HG03108 (cell line): Measurements from ENCODE around the gene RAB30.
A peak's percentile ranks its signal among the peaks of the same experiment; 100 is the strongest.
"Not testable (repeated sequence)": the region's sequence is repeated elsewhere in the genome, so short reads cannot be mapped to it uniquely, and the experiment has no call there.

ENCODE experiments used
- ATAC-seq: cut with Tn5 transposase; IDR thresholded peaks from one replicate; pipeline ENCODE4 v1.9.1; 2021; ENCODE audit warnings: moderate library complexity; ENCODE audit not compliant: unreplicated experiment

The RAB30 gene

DNA sequence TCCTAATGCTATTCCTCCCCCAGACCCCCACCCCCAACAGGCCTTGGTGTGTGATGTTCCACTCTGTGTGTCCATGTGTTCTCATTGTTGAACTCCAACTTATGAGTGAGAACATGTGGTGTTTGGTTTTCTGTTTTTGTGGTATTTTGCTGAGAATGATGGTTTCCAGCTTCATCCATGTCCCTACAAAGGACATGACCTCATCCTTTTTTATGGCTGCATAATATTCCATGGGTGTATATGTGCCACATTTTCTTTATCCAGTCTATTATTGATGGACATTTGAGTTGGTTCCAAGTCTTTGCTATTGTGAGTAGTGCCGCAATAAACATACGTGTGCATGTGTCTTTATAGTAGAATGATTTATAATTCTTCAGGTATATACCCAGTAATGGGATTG is 121.2 kb downstream of the RAB30 start:
- ATAC-seq, result not testable (repeated sequence)

DNA sequence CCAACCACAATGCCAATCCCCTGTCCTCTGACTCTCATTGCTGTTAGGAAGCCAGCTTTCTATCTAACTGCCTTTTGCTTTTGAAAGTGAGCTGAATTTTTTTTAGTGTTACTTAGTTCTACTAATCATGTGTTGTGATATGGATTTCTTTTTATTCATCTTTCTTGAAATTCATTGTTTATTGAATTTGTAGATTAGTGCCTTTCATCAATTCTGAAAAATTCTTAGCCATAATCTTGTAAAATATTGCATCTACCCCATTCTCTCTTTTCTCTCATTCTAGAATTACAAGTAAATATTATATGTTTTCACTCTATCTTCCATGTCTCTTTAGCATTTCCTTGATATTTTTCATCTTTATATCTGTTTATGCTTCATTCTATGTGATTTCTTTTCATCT is 122.3 kb downstream of the RAB30 start:
- no peak for ATAC-seq

DNA sequence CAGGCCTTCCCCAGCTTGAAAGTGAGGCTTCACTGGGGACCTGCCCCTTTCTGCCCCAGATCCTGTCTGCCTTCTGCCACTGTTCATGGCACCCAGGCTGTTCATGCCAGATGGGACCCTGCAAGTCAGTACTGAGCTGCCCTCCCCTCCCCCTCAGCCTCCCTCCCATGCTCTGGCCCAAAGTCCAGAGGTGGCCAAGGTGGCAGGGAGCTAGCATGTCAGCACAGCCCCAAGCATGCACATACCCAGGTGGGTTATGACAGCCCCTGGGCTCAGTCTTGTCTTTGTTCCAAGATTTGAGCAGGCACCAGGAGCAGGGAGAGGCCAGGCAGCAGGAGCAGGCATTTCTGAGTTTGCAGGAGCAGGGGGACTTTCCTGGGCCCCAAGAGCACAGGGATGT is 126.0 kb downstream of the RAB30 start:
- no peak for ATAC-seq

DNA sequence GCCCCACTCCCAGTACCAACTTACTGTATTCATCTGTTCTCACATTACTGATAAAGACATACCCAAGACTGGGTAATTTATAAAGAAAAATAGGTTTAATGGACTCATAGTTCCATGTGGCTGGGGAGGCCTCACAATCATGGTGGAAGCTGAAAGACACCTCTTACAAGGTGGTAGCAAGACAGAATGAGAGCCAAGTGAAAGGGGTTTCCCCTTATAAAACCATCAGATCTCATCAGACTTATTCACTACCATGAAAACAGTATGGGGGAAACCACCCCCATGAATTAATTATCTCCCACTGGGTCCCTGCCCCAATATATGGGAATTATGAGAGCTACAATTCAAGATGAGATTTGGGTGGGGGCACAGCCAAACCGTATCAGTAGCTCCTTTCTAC is 126.7 kb downstream of the RAB30 start:
- not testable (repeated sequence) for ATAC-seq

DNA sequence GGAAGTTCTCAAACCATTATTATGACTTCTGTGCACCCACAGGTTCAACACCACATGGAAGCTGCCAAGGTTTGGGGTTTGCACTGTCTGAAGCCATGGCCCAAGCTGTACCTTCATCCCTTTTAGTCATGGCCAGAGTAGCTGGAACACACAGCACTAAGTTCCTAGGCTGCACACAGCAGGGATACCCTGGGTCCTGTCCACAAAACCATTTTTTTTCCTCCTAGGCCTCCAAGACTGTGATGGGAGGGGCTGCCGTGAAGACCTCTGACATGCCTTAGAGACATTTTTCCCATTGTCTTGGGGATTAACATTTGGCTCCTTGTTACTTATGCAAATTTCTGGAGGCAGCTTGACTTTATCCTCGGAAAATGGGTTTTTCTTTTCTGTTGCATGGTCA is 127.5 kb downstream of the RAB30 start:
- no peak for ATAC-seq

DNA sequence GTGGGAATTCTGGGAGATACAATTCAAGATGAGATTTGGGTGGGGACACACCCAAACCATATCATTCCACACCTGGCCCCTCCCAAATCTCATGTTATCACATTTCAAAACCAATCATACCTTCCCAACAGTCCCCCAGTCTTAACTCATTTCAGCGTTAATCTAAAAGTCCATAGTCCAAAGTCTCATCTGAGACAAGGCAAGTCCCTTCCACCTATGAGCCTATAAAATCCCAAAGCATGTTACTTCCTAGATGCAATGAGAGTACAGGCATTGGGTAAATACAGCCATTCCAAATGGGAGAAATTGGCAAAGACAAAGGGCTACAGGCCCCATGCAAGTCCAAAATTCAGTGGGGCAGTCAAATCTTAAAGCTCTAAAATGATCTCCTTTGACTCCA is 128.3 kb downstream of the RAB30 start:
- ATAC-seq, result not testable (repeated sequence)

DNA sequence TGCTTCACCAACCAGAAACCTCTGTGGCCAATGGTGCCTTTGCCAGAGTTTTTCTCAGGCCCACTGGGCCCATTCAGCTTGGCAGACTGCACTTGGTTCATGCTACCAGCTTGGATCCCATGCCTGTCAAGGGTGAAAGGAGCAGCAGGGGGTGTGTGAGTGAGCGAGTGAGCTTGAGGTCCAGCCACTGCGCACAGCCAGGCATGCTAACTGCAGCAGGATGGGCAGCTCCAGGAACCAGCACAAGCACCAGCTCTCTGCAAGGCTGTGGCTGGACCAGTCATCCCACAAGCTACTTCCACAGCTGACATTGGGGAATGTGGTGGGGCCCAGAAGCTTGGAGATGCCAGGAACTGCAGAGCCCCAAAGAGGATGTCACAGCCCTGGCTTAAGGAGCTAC is 129.3 kb downstream of the RAB30 start:
- ATAC-seq, result no peak

DNA sequence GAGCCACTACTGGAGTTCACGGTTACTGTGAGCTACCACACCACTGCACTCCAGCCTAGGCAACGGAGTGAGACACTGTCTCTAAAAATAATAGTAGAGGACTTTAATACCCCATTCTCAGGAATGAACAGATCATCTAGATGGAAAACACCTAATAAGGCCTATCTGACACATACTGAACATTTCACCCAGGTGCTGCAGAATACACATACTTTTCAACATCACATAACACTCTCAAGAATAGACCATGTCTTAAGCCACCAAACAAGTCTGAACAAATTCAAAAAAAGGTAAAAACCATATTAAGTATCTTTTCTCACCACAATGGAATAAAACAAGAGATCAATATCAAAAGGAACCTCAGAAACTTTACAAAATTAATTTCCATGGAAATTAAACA is 132.2 kb downstream of the RAB30 start:
- ATAC-seq, result no peak

DNA sequence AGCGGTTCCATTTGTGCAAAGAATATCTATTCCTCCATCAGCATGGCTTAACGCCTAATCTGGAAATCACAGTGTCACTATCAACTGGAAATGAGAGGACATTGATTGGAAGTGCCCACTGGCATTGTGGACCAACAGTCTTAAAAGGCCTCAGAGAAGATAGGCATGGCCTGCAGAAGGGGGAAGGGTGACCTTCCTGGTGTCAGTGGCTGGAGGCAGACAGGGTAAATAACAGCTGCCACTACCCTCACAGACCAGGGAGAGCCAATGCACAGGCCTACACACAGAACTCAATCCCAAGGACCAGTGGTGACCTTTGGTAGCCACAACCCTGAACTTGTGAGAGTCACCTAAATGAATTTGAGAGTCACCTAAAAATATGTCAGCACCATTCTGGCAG is 134.1 kb downstream of the RAB30 start:
- no peak for ATAC-seq

DNA sequence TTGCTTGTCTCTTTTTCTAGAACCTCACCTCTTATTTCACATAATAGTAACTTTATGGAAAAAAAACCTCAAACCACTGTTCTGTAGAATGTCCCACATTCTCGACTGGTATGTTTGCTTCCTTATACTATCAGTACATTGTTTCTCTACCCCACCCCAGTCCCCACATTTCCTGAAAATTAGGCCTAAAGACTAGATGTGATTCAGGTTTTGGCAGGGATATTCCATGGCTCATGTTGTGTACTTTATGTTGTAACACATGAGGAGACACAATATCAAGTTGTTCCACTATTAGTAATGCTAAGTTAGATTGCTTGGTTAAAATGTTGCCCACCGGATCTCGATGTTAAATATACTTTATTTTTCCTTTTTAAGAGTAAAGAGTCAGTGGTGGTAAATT is 135.4 kb downstream of the RAB30 start:
- ATAC-seq, result no peak

DNA sequence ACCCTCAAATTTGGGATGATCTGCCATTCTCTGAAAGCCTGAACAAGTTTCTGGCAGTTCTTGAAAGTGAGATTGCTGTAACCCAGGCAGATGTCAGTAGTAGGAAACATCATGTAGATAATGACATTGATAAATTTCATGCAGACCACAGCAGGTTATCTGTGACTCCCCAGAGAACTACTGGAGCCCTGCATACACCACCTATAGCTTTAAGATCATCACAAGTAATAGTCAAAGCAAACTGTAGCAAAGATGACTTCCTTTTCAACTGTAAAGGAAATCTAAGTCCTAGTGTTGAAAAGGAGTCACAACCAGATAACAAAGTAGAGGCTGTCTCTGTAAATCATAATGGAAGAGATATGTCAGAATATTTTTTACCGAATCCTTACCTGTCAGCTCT is 139.1 kb downstream of the RAB30 start:
- no peak for ATAC-seq

DNA sequence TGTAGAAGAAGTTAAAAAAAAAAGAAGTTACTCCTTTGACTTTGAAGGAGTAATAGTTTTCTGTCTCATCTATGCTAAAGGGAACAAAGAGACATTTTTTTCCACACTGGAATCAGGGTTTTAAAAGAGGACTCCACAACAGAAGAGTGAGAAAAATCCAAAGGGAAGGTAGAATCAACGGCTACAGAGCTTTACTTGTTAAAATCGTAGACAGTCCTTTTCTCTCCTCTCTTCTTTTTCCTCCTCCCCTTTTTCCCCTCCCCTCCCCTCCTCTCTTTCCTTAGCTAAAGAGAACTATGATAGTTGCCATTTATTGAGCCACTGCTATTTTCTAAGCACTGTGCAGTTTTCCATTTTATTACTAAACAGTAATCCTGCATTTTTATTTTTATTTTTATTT is 141.0 kb downstream of the RAB30 start:
- no peak for ATAC-seq

DNA sequence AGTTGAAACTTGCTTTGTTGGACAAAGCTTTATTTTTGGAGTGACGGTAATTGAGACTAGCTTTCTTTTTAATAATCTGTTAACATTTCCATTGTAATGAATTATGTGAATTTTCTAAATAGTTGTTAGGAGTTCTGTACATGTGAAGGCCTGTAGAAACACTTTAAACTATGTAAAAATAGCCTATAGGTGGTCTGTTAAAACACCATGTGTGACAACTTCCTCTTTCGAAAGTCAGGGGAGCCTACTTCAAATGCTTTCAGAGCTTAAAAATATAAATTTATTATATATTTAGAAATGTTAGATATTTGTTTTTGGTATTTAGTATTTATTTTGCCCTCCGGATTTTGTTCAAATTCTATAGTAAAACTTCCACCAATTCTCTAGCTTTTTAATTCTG is 141.5 kb downstream of the RAB30 start:
- no peak for ATAC-seq

DNA sequence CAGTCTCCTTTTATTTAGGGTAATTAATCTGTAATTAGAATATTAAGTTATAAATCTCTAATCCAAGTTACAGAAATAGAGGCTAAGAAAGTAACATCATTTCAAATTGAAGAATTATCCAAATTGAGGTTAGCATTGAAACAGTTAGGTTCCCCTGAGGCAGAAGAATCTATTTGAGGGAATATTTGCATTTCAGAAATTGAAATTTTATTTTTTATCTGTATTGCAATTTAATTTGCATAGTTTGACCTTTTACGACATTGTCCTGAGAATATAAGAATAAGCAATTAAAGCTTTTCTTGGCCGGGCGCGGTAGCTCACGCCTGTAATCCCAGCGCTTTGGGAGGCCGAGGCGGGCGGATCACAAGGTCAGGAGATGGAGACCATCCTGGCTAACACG is 142.6 kb downstream of the RAB30 start:
- no peak for ATAC-seq

DNA sequence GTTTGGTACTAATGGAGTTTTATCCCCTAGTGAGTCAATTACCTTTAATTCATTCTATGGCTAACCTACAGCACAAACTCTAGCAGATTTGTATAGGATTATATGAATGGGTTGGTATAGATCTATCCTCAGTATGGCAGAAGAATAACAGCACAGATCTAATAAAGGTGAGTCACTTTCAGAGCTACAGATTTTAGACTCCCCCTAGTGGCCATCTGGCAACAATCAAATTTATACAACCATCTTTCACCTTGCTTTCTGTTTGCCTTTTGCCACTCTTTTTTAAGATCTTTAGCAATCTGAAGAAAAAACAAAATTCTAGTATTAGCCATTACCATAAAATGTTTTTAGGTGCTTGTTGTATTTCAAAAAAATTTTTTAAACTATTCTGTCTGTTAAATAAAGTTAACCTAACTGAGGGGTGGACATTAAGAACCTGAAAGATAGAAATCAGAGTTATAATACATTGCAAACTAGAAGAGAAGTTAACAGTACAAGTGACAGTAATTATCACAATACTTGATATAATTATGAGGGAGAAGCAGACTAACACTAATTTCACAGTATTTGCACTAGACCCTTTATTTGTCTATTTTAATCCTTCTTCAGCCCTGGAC is 144.3 kb downstream of the RAB30 start:
- ATAC-seq, result peak; percentile 61

DNA sequence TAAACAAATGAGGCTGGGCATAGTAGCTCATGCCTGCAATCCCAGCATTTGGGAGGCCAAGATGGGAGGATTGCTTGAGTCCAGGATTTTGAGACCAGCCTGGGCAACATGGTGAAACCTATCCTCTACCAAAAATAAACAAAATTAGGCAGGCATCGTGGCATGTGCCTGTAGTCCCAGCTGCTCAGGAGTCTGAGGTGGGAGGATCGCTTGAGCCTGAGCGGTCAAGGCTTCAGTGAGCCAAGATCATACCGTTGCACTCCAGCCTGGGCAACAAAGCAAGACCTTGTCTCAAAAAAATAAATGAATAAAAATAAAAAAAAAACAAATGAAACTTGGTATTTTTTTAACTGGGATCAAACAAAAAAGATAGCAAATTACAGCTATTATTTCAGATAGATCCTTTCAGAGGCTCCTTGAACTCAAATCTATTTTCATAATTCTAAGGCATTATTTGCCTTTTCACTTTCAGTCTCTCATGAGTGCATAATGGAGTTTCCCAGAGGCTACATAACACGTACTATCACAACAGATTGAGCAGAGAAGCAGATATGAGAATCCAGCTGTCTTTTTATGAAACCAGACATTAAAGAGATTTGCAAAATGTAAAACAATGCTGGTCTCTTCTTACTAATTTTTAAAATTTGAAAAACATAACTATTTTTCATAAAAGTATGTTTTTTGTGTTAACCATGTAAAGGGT is 147.0 kb downstream of the RAB30 start:
- ATAC-seq, result no peak
